Epithelial cell of alveolus of lung (primary cell): Measurements from ENCODE around the gene SERGEF. TPM values are rescaled to one million over a fixed set of nuclear protein-coding genes. Genes with fewer than 3 reads are reported as not detected.

ENCODE experiments used
- total RNA-seq: library from RNA; depleted of rRNA; stranded (reverse); fragments of >200 nt; gene quantifications from 2 replicates; pipeline ENCODE4 v1.2.1, GENCODE V29; 2015

The SERGEF gene
- total RNA-seq: 22.5 and 24.4 TPM in 2 replicates

DNA sequence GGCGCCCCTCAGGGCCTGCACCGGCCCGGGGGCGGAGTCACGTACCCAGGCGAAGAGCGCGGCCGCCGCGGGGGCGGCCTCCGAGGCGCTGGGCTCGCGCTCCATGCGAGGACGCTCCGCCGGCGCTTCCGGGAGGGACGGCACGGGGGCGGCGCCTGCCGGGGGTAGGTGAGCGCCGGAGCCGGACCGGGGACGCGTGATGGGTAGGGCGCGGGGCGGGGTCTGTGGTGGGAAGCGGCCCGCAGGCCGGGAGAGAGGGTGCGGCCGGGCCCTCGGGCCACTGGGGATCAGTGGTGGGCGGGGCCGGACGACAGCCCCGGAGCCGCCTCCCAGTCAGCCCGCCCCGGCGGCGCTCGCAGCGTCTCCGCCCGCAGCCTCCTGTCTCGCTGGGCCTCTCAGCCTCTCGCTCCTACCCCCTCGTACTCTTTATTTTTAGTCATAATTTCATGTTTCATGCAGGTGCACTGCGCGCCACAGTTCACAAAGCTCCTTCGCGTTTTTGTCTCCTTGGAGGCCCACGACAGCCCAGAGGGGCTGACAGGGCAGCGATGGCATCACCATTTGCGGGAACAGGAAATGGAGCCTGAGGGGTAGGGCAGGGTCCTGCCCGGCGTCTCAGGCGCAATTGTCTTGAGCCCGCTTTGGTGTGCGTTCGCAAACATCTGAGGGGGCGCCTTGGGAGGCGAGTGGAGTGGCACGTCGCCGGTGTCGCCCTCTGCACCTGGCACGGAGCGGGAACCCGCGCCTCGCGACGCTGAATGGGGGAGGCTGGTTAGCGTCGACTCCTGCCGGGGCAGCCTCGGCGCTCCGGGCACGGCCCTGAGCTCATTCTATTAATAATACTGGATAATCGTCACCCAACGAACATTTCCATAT is at the start of gene SERGEF:
Gene SERGEF, minus strand, starts transcription at position 142 of the 876 bp plus-strand sequence. Its CDS starts 37 bp downstream, at position 105.

GRCh38 chr11:18046116-18046777 is 33.4 kb upstream of the SERGEF start, which contains the start of gene TPH1:
Gene TPH1, minus strand, starts transcription at chr11:18046269. Its CDS starts 5,507 bp downstream, at chr11:18040762.

Other genes with a start within 250 kb of the SERGEF start
- under 0.01 TPM in 2 replicates for gene TPH1, start 33.2 kb upstream of the SERGEF start, total RNA-seq
- 15.1 and 21.2 TPM in 2 replicates for gene SAAL1, start 93.0 kb upstream of the SERGEF start, total RNA-seq
- gene MRGPRX3, start 119.5 kb upstream of the SERGEF start, total RNA-seq: not detected in 2 replicates
- not detected in 2 replicates for gene MRGPRX4, start 159.8 kb upstream of the SERGEF start, total RNA-seq
- gene SAA4, start 223.8 kb upstream of the SERGEF start, total RNA-seq: not detected in 2 replicates
- 1.3 TPM in 1 of 2 replicates, not detected in the other for gene SAA2, start 235.6 kb upstream of the SERGEF start, total RNA-seq